ENCODE data around the gene OR2T5.
"Not testable (repeated sequence)": the region's sequence is repeated elsewhere in the genome, so short reads cannot be mapped to it uniquely, and the experiment has no call there.

Gene OR2T5

DNA sequence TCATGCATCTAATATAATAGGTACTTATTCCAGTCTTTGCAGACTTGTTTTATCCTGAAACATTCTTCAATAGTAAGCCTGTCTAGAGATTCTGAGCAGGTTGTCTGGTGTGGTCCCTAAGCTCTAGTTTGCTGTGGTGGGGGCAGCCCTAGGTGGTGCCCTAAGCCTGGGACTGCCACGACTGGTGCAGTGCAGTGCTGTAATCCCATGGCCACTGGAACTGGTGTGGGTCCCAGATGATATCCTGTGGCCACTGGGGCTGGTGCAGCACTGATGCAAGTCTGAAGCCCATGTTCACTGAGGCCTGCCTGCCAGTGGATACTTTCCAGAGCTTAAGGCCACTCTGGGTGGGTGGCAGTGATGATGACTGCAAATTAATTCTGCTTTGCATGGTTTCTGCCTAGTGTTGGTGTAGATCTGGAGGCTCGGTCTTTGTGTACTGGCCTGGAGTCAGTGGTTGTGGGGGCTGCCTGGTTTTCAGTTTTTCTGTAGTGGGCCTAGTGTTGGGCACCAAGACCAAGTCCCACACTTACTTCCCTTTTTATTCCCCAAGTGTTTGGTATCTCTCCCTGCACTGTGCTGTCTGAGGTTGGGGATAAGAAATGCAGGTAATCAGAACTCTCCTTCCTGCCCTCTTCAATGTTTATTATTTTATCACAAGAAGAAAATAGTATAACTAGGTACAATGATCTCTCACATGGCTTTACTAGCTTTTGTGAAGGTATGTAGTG lies 12.1 kb downstream of the OR2T5 start:
- DNase-seq (ENCODE audit: low read depth): not testable (repeated sequence)

- DNase-seq (ENCODE audit: low read depth): not testable (repeated sequence)
Observed at GRCh38 chr1:248507773-248508172, 19.4 kb downstream of the OR2T5 start, which contains the start of gene OR2G6. Gene OR2G6, plus strand, starts transcription at chr1:248508073. Its CDS starts 13,574 bp downstream, at chr1:248521647.

- not testable (repeated sequence) for DNase-seq (ENCODE audit: low read depth)
Observed at GRCh38 chr1:248510217-248510616, 21.8 kb downstream of the OR2T5 start.

DNA sequence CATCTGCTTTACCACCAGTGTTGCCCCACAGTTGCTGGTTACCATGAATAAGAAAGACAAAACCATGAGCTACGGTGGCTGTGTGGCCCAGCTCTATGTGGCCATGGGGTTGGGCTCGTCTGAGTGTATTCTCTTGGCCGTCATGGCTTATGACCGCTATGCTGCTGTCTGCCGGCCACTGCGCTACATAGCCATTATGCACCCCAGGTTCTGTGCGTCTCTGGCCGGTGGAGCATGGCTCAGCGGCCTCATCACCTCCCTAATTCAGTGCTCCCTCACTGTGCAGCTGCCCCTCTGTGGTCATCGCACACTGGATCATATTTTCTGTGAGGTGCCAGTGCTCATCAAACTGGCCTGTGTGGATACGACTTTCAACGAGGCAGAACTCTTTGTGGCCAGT lies 33.5 kb downstream of the OR2T5 start:
- no peak for DNase-seq (ENCODE audit: low read depth)

DNA sequence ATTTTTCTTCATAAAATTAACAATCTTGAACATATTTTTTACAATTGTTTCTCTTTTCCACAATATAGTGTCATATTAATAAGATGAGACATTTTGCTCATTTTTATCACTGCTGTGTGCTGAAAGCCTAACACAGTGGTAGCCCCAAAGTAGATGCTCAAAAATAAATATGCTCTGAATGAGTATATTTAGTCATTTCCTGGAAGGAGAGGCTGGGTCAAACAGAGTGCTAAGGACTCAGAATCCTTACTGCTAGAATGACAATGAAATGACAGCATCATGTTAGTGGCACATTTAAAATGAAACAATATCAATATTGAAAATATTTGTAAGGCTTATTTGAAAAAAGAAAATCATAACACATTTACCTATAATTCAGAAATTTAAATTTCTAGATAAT lies 49.1 kb downstream of the OR2T5 start:
- DNase-seq (ENCODE audit: low read depth): not testable (repeated sequence)

Measured in non-pigmented ciliary epithelial cell (primary cell).